ENCODE data around the gene PTPRF. TPM values are rescaled to one million over a fixed set of nuclear protein-coding genes. Genes with fewer than 3 reads are reported as not detected.
A peak's percentile ranks its signal among the peaks of the same experiment; 100 is the strongest.
"Not testable (repeated sequence)": the region's sequence is repeated elsewhere in the genome, so short reads cannot be mapped to it uniquely, and the experiment has no call there.

Gene PTPRF
- total and polyA plus RNA-seq, 9 donors, result 9.3 to 41.2 (median 21.0) TPM

DNA sequence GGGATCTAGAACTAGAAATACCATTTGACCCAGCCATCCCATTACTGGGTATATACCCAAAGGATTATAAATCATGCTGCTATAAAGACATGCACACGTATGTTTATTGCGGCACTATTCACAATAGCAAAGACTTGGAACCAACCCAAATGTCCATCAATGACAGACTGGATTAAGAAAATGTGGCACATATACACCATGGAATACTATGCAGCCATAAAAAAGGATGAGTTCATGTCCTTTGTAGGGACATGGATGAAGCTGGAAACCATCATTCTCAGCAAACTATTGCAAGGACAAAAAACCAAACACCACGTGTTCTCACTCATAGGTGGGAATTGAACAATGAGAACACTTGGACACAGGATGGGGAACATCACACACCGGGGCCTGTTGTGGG lies 107.7 kb downstream of the PTPRF start:
- H3K9me3 ChIP-seq (replicated peaks; ENCODE audit: control insufficient read depth, low read depth, low read length); H3K27me3 ChIP-seq (ENCODE audit: control insufficient read depth, insufficient read depth, low read length); DNase-seq; H3K4me3 ChIP-seq (ENCODE audit: low read length); H3K27ac ChIP-seq (ENCODE audit: low read length); H3K4me1 ChIP-seq (ENCODE audit: control insufficient read depth, insufficient read depth, low read length); H3K36me3 ChIP-seq (ENCODE audit: control insufficient read depth, insufficient read depth, low read length): not testable (repeated sequence)
- no CpG with 5 or more reads among the region's 4 CpGs for WGBS (ENCODE audit: insufficient coverage)

- no CpG with 5 or more reads among the region's 5 CpGs for WGBS (ENCODE audit: insufficient coverage)
- no peak overlapping the region for H3K4me3 ChIP-seq (ENCODE audit: low read length)
- H3K4me1 ChIP-seq (ENCODE audit: control insufficient read depth, insufficient read depth, low read length), result no peaks in the 10 kb centered on the region
- no peak overlapping the region for H3K27ac ChIP-seq (ENCODE audit: low read length)
- peaks cover 2% of the 10 kb centered on the region for H3K27me3 ChIP-seq (ENCODE audit: control insufficient read depth, insufficient read depth, low read length)
- H3K9me3 ChIP-seq (replicated peaks; ENCODE audit: control insufficient read depth, low read depth, low read length), result no peaks in the 10 kb centered on the region
- no peaks in the 10 kb centered on the region for H3K36me3 ChIP-seq (ENCODE audit: control insufficient read depth, insufficient read depth, low read length)
- DNase-seq, result no peak
Observed at GRCh38 chr1:43639976-43640794, 109.5 kb downstream of the PTPRF start.

- WGBS (ENCODE audit: insufficient coverage), result 33% methylated on average over 1 of the region's 1 CpG
- peaks cover 4% of the 10 kb centered on the region for H3K27me3 ChIP-seq (ENCODE audit: control insufficient read depth, insufficient read depth, low read length)
- no peak overlapping the region for H3K4me3 ChIP-seq (ENCODE audit: low read length)
- H3K27ac ChIP-seq (ENCODE audit: low read length), result no peak overlapping the region
- peak; percentile 34 for DNase-seq
- H3K9me3 ChIP-seq (replicated peaks; ENCODE audit: control insufficient read depth, low read depth, low read length), result no peaks in the 10 kb centered on the region
- no peaks in the 10 kb centered on the region for H3K36me3 ChIP-seq (ENCODE audit: control insufficient read depth, insufficient read depth, low read length)
- peaks cover 7% of the 10 kb centered on the region for H3K4me1 ChIP-seq (ENCODE audit: control insufficient read depth, insufficient read depth, low read length)
Observed at GRCh38 chr1:43644558-43644957, 113.9 kb downstream of the PTPRF start.

- no peaks in the 10 kb centered on the region for H3K9me3 ChIP-seq (replicated peaks; ENCODE audit: control insufficient read depth, low read depth, low read length)
- peaks cover 4% of the 10 kb centered on the region for H3K27me3 ChIP-seq (ENCODE audit: control insufficient read depth, insufficient read depth, low read length)
- H3K4me1 ChIP-seq (ENCODE audit: control insufficient read depth, insufficient read depth, low read length), result peaks cover 7% of the 10 kb centered on the region
- no peak overlapping the region for H3K4me3 ChIP-seq (ENCODE audit: low read length)
- no peaks in the 10 kb centered on the region for H3K36me3 ChIP-seq (ENCODE audit: control insufficient read depth, insufficient read depth, low read length)
- no peak overlapping the region for H3K27ac ChIP-seq (ENCODE audit: low read length)
- WGBS (ENCODE audit: insufficient coverage), result no CpG with 5 or more reads among the region's 1 CpG
- no peak for DNase-seq
Observed at GRCh38 chr1:43645461-43645860, 114.8 kb downstream of the PTPRF start.

- 89% methylated on average over 9 of the region's 9 CpGs for WGBS (ENCODE audit: insufficient coverage)
- H3K4me1 ChIP-seq (ENCODE audit: control insufficient read depth, insufficient read depth, low read length), result peaks cover 19% of the 10 kb centered on the region
- not testable (repeated sequence) for H3K4me3 ChIP-seq (ENCODE audit: low read length); H3K9me3 ChIP-seq (replicated peaks; ENCODE audit: control insufficient read depth, low read depth, low read length); DNase-seq; H3K27me3 ChIP-seq (ENCODE audit: control insufficient read depth, insufficient read depth, low read length); H3K36me3 ChIP-seq (ENCODE audit: control insufficient read depth, insufficient read depth, low read length); H3K27ac ChIP-seq (ENCODE audit: low read length)
Observed at GRCh38 chr1:43647331-43647730, 116.6 kb downstream of the PTPRF start.

- no peak overlapping the region for H3K4me3 ChIP-seq (ENCODE audit: low read length)
- no peak overlapping the region for H3K27ac ChIP-seq (ENCODE audit: low read length)
- H3K4me1 ChIP-seq (ENCODE audit: control insufficient read depth, insufficient read depth, low read length), result peaks cover 19% of the 10 kb centered on the region
- H3K9me3 ChIP-seq (replicated peaks; ENCODE audit: control insufficient read depth, low read depth, low read length), result no peaks in the 10 kb centered on the region
- no peak for DNase-seq
- H3K36me3 ChIP-seq (ENCODE audit: control insufficient read depth, insufficient read depth, low read length), result peaks cover 3% of the 10 kb centered on the region
- peaks cover 4% of the 10 kb centered on the region for H3K27me3 ChIP-seq (ENCODE audit: control insufficient read depth, insufficient read depth, low read length)
- WGBS (ENCODE audit: insufficient coverage), result 55% methylated on average over 2 of the region's 7 CpGs
Observed at GRCh38 chr1:43648221-43648847, 117.7 kb downstream of the PTPRF start.

DNA sequence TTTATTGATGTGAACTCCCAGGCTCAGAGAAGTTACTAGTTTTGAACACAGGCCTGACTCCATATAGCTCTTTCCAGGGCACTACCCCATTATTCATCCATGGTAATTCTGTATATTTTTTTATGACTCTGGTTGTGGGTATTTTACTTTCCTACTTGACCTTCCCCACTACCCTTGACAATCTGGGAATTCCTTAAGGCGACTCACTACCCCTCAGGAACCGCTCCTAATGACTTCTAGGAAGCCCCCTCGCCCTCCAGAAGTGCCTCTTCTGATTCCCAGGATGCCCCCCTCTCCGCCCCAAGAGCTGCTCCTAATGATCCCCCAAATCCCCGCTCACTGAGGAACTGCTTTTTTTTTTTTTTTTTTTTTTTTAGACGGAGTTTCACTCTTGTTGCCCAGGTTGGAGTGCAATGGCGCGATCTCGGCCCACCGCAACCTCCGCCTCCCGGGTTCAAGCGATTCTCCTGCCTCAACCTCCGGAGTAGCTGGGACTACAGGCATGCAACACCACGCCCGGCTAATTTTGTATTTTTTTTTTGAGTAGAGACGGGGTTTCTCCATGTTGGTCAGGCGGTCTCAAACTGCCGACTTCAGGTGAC lies 118.3 kb downstream of the PTPRF start:
- H3K9me3 ChIP-seq (replicated peaks; ENCODE audit: control insufficient read depth, low read depth, low read length), result no peaks in the 10 kb centered on the region
- peaks cover 9% of the 10 kb centered on the region for H3K36me3 ChIP-seq (ENCODE audit: control insufficient read depth, insufficient read depth, low read length)
- peaks cover 19% of the 10 kb centered on the region for H3K4me1 ChIP-seq (ENCODE audit: control insufficient read depth, insufficient read depth, low read length)
- peak overlapping the region; percentile 99 for H3K27ac ChIP-seq (ENCODE audit: low read length)
- peak overlapping the region; percentile 93 for H3K4me3 ChIP-seq (ENCODE audit: low read length)
- WGBS (ENCODE audit: insufficient coverage), result 26% methylated on average over 7 of the region's 19 CpGs
- DNase-seq, result no peak
- peaks cover 4% of the 10 kb centered on the region for H3K27me3 ChIP-seq (ENCODE audit: control insufficient read depth, insufficient read depth, low read length)

DNA sequence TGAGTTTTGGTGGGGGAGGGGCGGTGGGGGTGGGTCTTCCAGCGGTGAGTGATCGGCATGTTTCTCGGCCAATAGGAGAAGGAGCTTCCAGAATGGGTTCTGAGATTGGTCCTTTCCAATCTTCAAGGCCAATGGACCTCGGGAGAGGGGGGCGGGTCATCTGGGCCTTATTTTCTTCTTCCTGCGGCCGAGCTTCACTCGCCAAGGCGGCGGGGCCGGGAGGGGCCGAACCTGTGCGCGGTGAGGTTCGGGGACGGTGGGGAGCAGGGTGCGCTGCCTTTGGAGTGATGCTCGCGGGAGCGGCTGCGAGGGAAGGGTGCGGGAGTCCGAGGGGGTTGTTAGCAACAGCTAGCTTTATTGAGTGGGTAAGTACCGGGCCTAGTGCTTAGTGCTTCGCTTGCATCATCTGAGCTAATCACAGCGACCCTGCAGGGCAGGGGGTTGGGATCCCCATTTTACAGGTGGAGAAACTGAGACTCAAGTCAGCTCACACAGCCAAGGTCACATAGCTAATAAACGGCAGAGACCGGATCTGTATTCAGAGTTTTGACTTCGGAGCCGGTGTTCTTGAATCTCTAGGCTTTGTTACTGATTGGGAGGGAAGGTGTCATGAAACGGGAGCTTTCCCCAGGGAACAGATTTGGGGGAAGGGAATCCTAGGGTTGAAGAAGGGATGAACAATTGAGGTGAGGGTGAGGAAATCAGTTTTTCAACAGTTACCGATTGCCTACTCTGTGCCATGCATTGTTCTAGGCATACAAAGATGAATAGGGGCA lies 119.8 kb downstream of the PTPRF start:
- under 1% methylated on average over 28 of the region's 33 CpGs for WGBS (ENCODE audit: insufficient coverage)
- Histone ChIP-seq H3K4me3 (ENCODE audit: low read length) (peak overlapping the region; percentile 93), H3K27ac (ENCODE audit: low read length) (peak overlapping the region; percentile 99), H3K9me3 (replicated peaks; ENCODE audit: control insufficient read depth, low read depth, low read length) (no peaks in the 10 kb centered on the region), H3K36me3 (ENCODE audit: control insufficient read depth, insufficient read depth, low read length) (peaks cover 19% of the 10 kb centered on the region), H3K4me1 (ENCODE audit: control insufficient read depth, insufficient read depth, low read length) (peaks cover 19% of the 10 kb centered on the region), H3K27me3 (ENCODE audit: control insufficient read depth, insufficient read depth, low read length) (peaks cover 2% of the 10 kb centered on the region)
- DNase-seq, result peak; percentile 100

- H3K27me3 ChIP-seq (ENCODE audit: control insufficient read depth, insufficient read depth, low read length), result no peaks in the 10 kb centered on the region
- peaks cover 19% of the 10 kb centered on the region for H3K4me1 ChIP-seq (ENCODE audit: control insufficient read depth, insufficient read depth, low read length)
- WGBS (ENCODE audit: insufficient coverage), result 38% methylated on average over 1 of the region's 6 CpGs
- peaks cover 25% of the 10 kb centered on the region for H3K36me3 ChIP-seq (ENCODE audit: control insufficient read depth, insufficient read depth, low read length)
- H3K4me3 ChIP-seq (ENCODE audit: low read length), result peak overlapping the region; percentile 93
- H3K27ac ChIP-seq (ENCODE audit: low read length), result no peak overlapping the region
- no peaks in the 10 kb centered on the region for H3K9me3 ChIP-seq (replicated peaks; ENCODE audit: control insufficient read depth, low read depth, low read length)
- no peak for DNase-seq
Observed at GRCh38 chr1:43651188-43651587, 120.5 kb downstream of the PTPRF start.

- Histone ChIP-seq H3K4me3 (ENCODE audit: low read length) (no peak overlapping the region), H3K9me3 (replicated peaks; ENCODE audit: control insufficient read depth, low read depth, low read length) (no peaks in the 10 kb centered on the region), H3K36me3 (ENCODE audit: control insufficient read depth, insufficient read depth, low read length) (peaks cover 25% of the 10 kb centered on the region), H3K27me3 (ENCODE audit: control insufficient read depth, insufficient read depth, low read length) (no peaks in the 10 kb centered on the region), H3K27ac (ENCODE audit: low read length) (no peak overlapping the region), H3K4me1 (ENCODE audit: control insufficient read depth, insufficient read depth, low read length) (peaks cover 19% of the 10 kb centered on the region)
- DNase-seq, result no peak
- WGBS (ENCODE audit: insufficient coverage), result 92% methylated on average over 2 of the region's 3 CpGs
Observed at GRCh38 chr1:43651902-43652301, 121.2 kb downstream of the PTPRF start.

Measured in muscle of leg (tissue), 11 donors.